ENCODE results near the gene FAM89A. TPM values are rescaled to one million over a fixed set of nuclear protein-coding genes. Genes with fewer than 3 reads are reported as not detected.
A peak's percentile ranks its signal among the peaks of the same experiment; 100 is the strongest.

FAM89A gene
- total and polyA plus RNA-seq, 9 of the 15 experiments (the other 6 are each of a cell fraction or from before 2014, with no cell fraction given), result 8.7 to 66.2 (median 43.3) TPM

DNA sequence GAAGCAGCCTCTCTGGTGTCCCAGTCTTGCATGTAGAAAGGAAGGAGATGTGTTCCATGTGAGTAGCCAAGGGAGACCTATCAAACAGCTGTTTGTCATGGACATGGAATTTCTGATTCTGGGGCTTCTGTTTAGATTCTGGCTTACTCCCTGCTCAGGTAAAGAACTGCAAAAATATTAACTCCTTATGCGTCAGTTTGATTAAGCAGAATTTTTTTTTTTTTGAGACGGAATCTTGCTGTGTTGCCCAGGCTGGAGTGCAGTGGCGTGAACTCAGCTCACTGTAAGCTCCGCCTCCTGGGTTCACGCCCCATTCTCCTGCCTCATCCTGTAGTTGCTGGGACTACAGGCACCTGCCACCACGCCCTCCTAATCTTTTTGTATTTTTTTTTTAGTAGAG is 54.3 kb downstream of the FAM89A start (continued):
- TF ChIP-seq RBM25 (IDR thresholded peaks at IDR 0.05; ENCODE audit: low read depth, low read length, severe bottlenecking) (peak; percentile 59), ZNF143 (CRISPR knock-in tag; IDR thresholded peaks at IDR 0.05) (no peak), KLF13 (tag; IDR thresholded peaks at IDR 0.05; ENCODE audit: borderline replicate concordance, low read depth) (no peak), CAMTA2 (CRISPR knock-in tag; conservative IDR thresholded peaks at IDR 0.05) (no peak), ZNF436 (CRISPR knock-in tag; IDR thresholded peaks at IDR 0.05) (no peak), CREM (IDR thresholded peaks at IDR 0.05; ENCODE audit: low read depth) (no peak), ETS2 (tag; IDR thresholded peaks at IDR 0.05; ENCODE audit: borderline replicate concordance, poor library complexity, severe bottlenecking) (no peak), RFX1 (IDR thresholded peaks at IDR 0.05) (peak; percentile 46), PHF20 (IDR thresholded peaks at IDR 0.05; ENCODE audit: partially characterized antibody) (no peak), BCOR (IDR thresholded peaks at IDR 0.05) (0 out of 2 replicates have a peak, but pooled peaks have one; percentile 66), POLR2H (tag; IDR thresholded peaks at IDR 0.05; ENCODE audit: low read depth) (no peak)
- TF ChIP-seq, protein P1, sequence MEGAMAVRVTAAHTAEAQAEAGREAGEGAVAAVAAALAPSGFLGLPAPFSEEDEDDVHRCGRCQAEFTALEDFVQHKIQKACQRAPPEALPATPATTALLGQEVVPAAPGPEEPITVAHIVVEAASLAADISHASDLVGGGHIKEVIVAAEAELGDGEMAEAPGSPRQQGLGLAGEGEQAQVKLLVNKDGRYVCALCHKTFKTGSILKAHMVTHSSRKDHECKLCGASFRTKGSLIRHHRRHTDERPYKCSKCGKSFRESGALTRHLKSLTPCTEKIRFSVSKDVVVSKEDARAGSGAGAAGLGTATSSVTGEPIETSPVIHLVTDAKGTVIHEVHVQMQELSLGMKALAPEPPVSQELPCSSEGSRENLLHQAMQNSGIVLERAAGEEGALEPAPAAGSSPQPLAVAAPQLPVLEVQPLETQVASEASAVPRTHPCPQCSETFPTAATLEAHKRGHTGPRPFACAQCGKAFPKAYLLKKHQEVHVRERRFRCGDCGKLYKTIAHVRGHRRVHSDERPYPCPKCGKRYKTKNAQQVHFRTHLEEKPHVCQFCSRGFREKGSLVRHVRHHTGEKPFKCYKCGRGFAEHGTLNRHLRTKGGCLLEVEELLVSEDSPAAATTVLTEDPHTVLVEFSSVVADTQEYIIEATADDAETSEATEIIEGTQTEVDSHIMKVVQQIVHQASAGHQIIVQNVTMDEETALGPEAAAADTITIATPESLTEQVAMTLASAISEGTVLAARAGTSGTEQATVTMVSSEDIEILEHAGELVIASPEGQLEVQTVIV (CRISPR knock-in tag; IDR thresholded peaks at IDR 0.05; ENCODE audit: borderline replicate concordance), result no peak
- TF ChIP-seq, protein P2, sequence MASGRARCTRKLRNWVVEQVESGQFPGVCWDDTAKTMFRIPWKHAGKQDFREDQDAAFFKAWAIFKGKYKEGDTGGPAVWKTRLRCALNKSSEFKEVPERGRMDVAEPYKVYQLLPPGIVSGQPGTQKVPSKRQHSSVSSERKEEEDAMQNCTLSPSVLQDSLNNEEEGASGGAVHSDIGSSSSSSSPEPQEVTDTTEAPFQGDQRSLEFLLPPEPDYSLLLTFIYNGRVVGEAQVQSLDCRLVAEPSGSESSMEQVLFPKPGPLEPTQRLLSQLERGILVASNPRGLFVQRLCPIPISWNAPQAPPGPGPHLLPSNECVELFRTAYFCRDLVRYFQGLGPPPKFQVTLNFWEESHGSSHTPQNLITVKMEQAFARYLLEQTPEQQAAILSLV (tag; IDR thresholded peaks at IDR 0.05), result no peak
- TF ChIP-seq, protein P3, sequence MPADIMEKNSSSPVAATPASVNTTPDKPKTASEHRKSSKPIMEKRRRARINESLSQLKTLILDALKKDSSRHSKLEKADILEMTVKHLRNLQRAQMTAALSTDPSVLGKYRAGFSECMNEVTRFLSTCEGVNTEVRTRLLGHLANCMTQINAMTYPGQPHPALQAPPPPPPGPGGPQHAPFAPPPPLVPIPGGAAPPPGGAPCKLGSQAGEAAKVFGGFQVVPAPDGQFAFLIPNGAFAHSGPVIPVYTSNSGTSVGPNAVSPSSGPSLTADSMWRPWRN (IDR thresholded peaks at IDR 0.05; ENCODE audit: low read depth), result no peak
- TF ChIP-seq, protein P4, sequence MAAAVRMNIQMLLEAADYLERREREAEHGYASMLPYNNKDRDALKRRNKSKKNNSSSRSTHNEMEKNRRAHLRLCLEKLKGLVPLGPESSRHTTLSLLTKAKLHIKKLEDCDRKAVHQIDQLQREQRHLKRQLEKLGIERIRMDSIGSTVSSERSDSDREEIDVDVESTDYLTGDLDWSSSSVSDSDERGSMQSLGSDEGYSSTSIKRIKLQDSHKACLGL (CRISPR knock-in tag; IDR thresholded peaks at IDR 0.05; ENCODE audit: borderline replicate concordance, poor library complexity, severe bottlenecking), result no peak
- TF ChIP-seq, protein P5, sequence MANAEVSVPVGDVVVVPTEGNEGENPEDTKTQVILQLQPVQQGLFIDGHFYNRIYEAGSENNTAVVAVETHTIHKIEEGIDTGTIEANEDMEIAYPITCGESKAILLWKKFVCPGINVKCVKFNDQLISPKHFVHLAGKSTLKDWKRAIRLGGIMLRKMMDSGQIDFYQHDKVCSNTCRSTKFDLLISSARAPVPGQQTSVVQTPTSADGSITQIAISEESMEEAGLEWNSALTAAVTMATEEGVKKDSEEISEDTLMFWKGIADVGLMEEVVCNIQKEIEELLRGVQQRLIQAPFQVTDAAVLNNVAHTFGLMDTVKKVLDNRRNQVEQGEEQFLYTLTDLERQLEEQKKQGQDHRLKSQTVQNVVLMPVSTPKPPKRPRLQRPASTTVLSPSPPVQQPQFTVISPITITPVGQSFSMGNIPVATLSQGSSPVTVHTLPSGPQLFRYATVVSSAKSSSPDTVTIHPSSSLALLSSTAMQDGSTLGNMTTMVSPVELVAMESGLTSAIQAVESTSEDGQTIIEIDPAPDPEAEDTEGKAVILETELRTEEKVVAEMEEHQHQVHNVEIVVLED (CRISPR knock-in tag; IDR thresholded peaks at IDR 0.05), result no peak

Measured in K562 (cell line).